Activated naive CD8-positive, alpha-beta T cell treated with anti-CD3 and anti-CD28 coated beads, Interleukin-2, amount 10 ng/mL, durations not matched to agents 7 days and 5 days (primary cell): Measurements from ENCODE around the gene KRT75. TPM values are rescaled to one million over a fixed set of nuclear protein-coding genes. Genes with fewer than 3 reads are reported as not detected.

Experiments
- ATAC-seq: fragments of 150-1000 bp; cut with Tn5 transposase; one replicate; pipeline ENCODE4 v1.10.0; 2021; ENCODE audit warnings: low read depth, moderate library complexity
- POLR2A ChIA-PET: fragments of 350-600 bp; sonication (Branson Sonifier 250); formaldehyde crosslinking; loops from one replicate; lab custom pipeline; 2021; ENCODE audit warnings: antibody characterized with exemption; lab: Charles Lee
- DNase-seq: peaks from one replicate; pipeline ENCODE4 v3.0.0; 2021
- H3K27ac Mint-ChIP-seq: one replicate; pipeline ENCODE4 v1.8.0; 2022; ENCODE audit warnings: mild to moderate bottlenecking, mixed read lengths
- H3K27me3 Mint-ChIP-seq: one replicate; pipeline ENCODE4 v1.8.0; 2022; ENCODE audit warnings: mild to moderate bottlenecking, moderate library complexity, mixed read lengths
- H3K36me3 Mint-ChIP-seq: one replicate; pipeline ENCODE4 v1.8.0; 2021; ENCODE audit warnings: mild to moderate bottlenecking, mixed read lengths
- H3K4me1 Mint-ChIP-seq: one replicate; pipeline ENCODE4 v1.8.0; 2021; ENCODE audit warnings: mixed read lengths
- H3K4me3 Mint-ChIP-seq: one replicate; pipeline ENCODE4 v1.8.0; 2022; ENCODE audit warnings: mild to moderate bottlenecking, moderate library complexity, mixed read lengths
- H3K9me3 Mint-ChIP-seq: one replicate; pipeline ENCODE4 v1.8.0; 2021; ENCODE audit warnings: mixed read lengths
- total RNA-seq, 2 experiments: library from RNA; stranded (reverse); gene quantifications; one replicate each; pipeline ENCODE4 v1.2.3, GENCODE V29; 2021

Gene KRT75
- total RNA-seq, 2 experiments from 2014 or later: not detected

DNA sequence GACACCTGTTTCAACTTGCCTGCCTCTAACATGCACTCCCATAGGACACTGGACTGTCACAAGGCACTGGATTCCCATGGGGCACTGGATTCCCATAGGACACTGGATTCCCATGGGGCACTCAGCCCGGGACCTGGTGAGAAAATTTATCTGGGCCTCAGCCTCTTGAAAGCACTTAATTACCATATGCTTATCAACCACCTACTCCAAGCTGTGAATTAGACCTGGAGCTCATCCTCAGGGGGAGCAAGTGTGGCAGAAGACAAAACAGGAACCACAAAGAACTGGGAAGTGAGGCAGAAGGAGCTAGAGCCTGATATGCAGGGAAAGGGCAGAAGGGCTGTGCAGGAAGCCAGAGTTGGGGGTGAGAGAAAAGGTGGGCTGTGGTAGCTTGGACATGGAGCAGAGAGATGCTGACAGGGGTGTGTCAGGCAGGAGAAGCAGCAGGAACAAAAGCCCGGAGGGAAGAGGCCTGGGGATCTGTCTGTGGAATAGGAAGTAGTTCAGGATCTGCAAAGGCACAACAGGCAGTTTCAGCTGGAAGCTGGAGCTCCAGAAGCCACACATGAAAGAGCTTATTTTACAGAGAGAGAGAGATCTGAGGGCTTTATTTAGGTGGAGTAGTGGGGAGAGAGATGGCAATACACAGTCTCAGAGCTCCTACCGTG lies 31.2 kb downstream of the KRT75 start:
- Mint-ChIP-seq H3K9me3 (no peaks in the 10 kb centered on the region), H3K36me3 (no peaks in the 10 kb centered on the region), H3K4me3 (no peak overlapping the region), H3K4me1 (peaks cover 2% of the 10 kb centered on the region), H3K27me3 (peaks cover 2% of the 10 kb centered on the region), H3K27ac (no peak overlapping the region)
- ATAC-seq (no peak), DNase-seq (no peak)
- POLR2A ChIA-PET: no interaction called here

- no peaks in the 10 kb centered on the region for H3K9me3 Mint-ChIP-seq
- H3K4me1 Mint-ChIP-seq: peaks cover 2% of the 10 kb centered on the region
- no peak overlapping the region for H3K4me3 Mint-ChIP-seq
- ATAC-seq: no peak
- no peak for DNase-seq
- peaks cover 7% of the 10 kb centered on the region for H3K27me3 Mint-ChIP-seq
- no peak overlapping the region for H3K27ac Mint-ChIP-seq
- POLR2A ChIA-PET: no interaction called here
- H3K36me3 Mint-ChIP-seq: no peaks in the 10 kb centered on the region
These were observed 31.8 kb downstream of the KRT75 start for GRCh38 chr12:52402377-52402776.

DNA sequence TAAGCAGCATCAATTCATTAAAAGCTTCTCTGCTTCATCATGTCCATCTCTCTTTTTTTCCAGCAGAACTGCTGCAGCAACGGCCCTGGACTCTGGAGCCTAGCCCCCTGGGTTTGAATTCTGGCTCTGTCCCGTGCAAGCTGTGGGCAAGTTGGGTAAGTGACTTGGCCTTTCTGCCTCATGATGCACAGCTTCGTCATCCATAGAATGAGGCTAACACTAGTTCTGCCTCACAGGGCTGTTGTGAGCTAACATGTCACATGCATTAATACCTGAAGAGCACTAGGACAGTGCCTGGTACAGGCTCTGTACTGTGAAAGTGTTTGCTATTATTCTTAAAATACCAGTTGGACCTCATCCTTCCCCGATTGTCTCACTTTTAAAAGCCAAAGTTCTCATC lies 32.2 kb downstream of the KRT75 start:
- ATAC-seq: no peak
- Mint-ChIP-seq H3K9me3 (no peaks in the 10 kb centered on the region), H3K27me3 (peaks cover 11% of the 10 kb centered on the region), H3K4me1 (peaks cover 2% of the 10 kb centered on the region), H3K36me3 (no peaks in the 10 kb centered on the region), H3K27ac (no peak overlapping the region), H3K4me3 (no peak overlapping the region)
- POLR2A ChIA-PET: no interaction called here
- DNase-seq: no peak

DNA sequence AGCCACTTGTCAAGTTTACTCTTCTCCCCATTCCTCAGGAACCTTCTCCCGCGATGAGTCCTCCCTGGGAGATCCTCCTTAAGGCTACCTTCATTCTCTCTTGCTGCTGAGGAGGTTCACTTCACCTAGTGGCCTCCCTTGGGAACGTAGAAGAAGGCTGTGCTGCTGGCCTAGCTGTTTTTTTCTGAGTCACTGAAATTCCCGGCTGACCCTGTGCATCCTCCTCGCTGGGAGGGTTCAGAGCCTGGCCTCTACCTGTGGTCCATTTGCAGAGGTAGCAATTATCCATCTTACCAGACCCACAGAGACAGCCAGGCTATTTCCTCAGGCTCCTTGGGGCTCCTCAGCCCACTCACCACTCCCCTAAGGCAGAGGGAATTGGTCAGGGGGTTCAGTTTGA lies 32.6 kb downstream of the KRT75 start:
- Mint-ChIP-seq H3K4me3 (no peak overlapping the region), H3K36me3 (no peaks in the 10 kb centered on the region), H3K4me1 (peaks cover 2% of the 10 kb centered on the region), H3K27me3 (peaks cover 15% of the 10 kb centered on the region), H3K9me3 (no peaks in the 10 kb centered on the region), H3K27ac (no peak overlapping the region)
- POLR2A ChIA-PET: no interaction called here
- DNase-seq (no peak), ATAC-seq (no peak)

GRCh38 chr12:52400906-52401305 lies 33.3 kb downstream of the KRT75 start:
- no peak overlapping the region for H3K4me3 Mint-ChIP-seq
- no peaks in the 10 kb centered on the region for H3K9me3 Mint-ChIP-seq
- ATAC-seq: no peak
- DNase-seq: no peak
- POLR2A ChIA-PET: no interaction called here
- no peaks in the 10 kb centered on the region for H3K36me3 Mint-ChIP-seq
- H3K4me1 Mint-ChIP-seq: peaks cover 2% of the 10 kb centered on the region
- H3K27me3 Mint-ChIP-seq: peaks cover 18% of the 10 kb centered on the region
- H3K27ac Mint-ChIP-seq: no peak overlapping the region

DNA sequence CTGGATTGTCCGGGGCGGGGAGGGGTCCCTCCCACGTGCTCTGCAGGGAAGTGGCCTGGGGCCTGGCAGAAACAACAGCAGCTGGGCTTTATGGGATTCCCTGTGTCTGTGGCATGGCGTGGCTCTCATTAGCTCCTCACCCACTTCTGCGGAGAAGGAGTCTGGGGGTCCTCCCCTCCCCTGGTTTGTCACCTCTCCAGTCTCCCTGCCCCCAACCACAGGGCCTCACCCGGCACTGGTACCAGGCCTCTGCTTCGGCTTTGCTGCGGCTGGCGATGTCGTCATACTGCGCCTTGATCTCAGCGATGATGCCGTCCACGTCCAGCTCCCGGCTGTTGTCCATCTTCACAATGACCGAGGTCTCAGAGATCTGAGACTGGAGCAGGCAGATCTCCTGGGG lies 34.4 kb downstream of the KRT75 start:
- H3K36me3 Mint-ChIP-seq: no peaks in the 10 kb centered on the region
- no peak overlapping the region for H3K27ac Mint-ChIP-seq
- H3K27me3 Mint-ChIP-seq: peaks cover 18% of the 10 kb centered on the region
- H3K4me1 Mint-ChIP-seq: peaks cover 2% of the 10 kb centered on the region
- H3K9me3 Mint-ChIP-seq: no peaks in the 10 kb centered on the region
- H3K4me3 Mint-ChIP-seq: no peak overlapping the region
- ATAC-seq (no peak), DNase-seq (no peak)
- POLR2A ChIA-PET: no interaction called here

GRCh38 chr12:52398176-52398575 lies 36.0 kb downstream of the KRT75 start:
- DNase-seq: no peak
- no peak for ATAC-seq
- peaks cover 20% of the 10 kb centered on the region for H3K27me3 Mint-ChIP-seq
- H3K9me3 Mint-ChIP-seq: no peaks in the 10 kb centered on the region
- no peak overlapping the region for H3K27ac Mint-ChIP-seq
- POLR2A ChIA-PET: no interaction called here
- H3K4me3 Mint-ChIP-seq: no peak overlapping the region
- no peaks in the 10 kb centered on the region for H3K36me3 Mint-ChIP-seq
- H3K4me1 Mint-ChIP-seq: peaks cover 2% of the 10 kb centered on the region

DNA sequence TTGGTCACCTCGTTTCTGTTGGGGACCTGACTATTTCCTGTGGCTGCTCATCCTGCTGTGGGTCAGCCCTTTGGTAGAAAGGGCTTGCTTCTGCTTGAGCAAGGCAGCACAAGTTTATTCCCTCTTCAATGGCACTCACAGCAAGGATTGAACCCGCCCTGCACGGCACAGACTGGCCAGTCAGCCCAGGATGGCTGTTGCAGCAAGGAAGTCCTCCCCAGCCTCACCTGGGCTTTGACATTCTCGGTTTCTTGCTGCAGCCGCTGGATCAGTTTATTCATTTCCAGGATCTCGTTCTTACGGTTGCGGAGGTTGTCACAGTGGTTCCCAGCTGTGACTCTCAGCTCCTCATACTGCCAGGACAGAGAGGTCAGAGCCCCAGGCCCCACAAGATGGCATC lies 37.5 kb downstream of the KRT75 start:
- H3K36me3 Mint-ChIP-seq: no peaks in the 10 kb centered on the region
- no peak overlapping the region for H3K27ac Mint-ChIP-seq
- peaks cover 19% of the 10 kb centered on the region for H3K27me3 Mint-ChIP-seq
- ATAC-seq (no peak), DNase-seq (no peak)
- peaks cover 2% of the 10 kb centered on the region for H3K4me1 Mint-ChIP-seq
- no peak overlapping the region for H3K4me3 Mint-ChIP-seq
- H3K9me3 Mint-ChIP-seq: no peaks in the 10 kb centered on the region
- POLR2A ChIA-PET: no interaction called here

DNA sequence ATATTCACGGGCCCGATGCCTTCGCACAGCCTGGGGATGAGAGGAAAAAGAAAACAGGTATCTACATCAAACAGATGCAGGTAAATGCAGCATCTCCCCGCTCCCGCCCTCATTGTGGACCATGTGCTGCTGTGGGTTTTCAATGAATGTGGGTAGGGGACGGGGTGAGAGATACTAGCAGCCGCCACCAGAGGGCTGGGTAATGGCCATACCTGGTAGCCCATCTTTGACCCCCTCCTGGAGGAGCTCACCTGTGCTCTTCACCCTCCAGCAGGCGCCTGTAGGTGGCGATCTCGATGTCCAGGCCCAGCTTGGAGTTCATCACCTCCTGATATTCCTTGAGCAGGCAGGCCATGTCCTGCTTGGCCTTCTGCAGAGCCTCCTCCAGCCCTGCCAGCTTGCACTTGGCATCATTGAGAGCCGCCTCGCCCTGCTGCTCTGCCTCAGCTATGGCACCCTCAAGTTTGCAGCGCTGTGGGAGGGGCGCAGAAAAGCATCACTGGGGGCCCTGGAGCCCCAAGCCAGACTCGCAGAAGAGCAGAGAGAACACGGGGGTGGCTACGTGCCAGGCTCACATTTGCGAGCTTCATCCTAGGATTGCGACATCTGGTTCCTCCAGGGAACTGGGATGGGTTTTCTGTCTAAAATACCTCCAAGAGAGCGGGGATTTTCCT lies 38.3 kb downstream of the KRT75 start:
- Mint-ChIP-seq H3K4me1 (peaks cover 2% of the 10 kb centered on the region), H3K4me3 (no peak overlapping the region), H3K27ac (no peak overlapping the region), H3K36me3 (no peaks in the 10 kb centered on the region), H3K27me3 (peaks cover 18% of the 10 kb centered on the region), H3K9me3 (no peaks in the 10 kb centered on the region)
- DNase-seq: no peak
- ATAC-seq: no peak
- POLR2A ChIA-PET: no interaction called here

- Mint-ChIP-seq H3K9me3 (no peaks in the 10 kb centered on the region), H3K4me3 (no peak overlapping the region), H3K27ac (no peak overlapping the region), H3K27me3 (peaks cover 18% of the 10 kb centered on the region), H3K36me3 (no peaks in the 10 kb centered on the region), H3K4me1 (peaks cover 2% of the 10 kb centered on the region)
- POLR2A ChIA-PET: no interaction called here
- no peak for ATAC-seq
- no peak for DNase-seq
These were observed 39.2 kb downstream of the KRT75 start for GRCh38 chr12:52394836-52395405.

- no peaks in the 10 kb centered on the region for H3K36me3 Mint-ChIP-seq
- no peaks in the 10 kb centered on the region for H3K4me1 Mint-ChIP-seq
These were observed 41.6 kb downstream of the KRT75 start for GRCh38 chr12:52392465-52393007.

GRCh38 chr12:52391618-52392002 lies 42.6 kb downstream of the KRT75 start:
- POLR2A ChIA-PET: no interaction called here
- ATAC-seq (no peak), DNase-seq (no peak)
- Mint-ChIP-seq H3K4me3 (no peak overlapping the region), H3K27me3 (peaks cover 13% of the 10 kb centered on the region), H3K4me1 (no peaks in the 10 kb centered on the region), H3K9me3 (no peaks in the 10 kb centered on the region), H3K27ac (no peak overlapping the region), H3K36me3 (no peaks in the 10 kb centered on the region)

More at GRCh38 chr12:52392465-52393007, 41.6 kb downstream of the KRT75 start:
- Mint-ChIP-seq H3K9me3 (no peaks in the 10 kb centered on the region), H3K4me3 (no peak overlapping the region), H3K27ac (peak overlapping the region; percentile 36), H3K27me3 (peaks cover 21% of the 10 kb centered on the region)
- DNase-seq: no peak
- POLR2A ChIA-PET: no interaction called here
- no peak for ATAC-seq

- Mint-ChIP-seq H3K4me3 (no peak overlapping the region), H3K27ac (no peak overlapping the region), H3K9me3 (no peaks in the 10 kb centered on the region), H3K36me3 (no peaks in the 10 kb centered on the region), H3K4me1 (no peaks in the 10 kb centered on the region), H3K27me3 (peaks cover 9% of the 10 kb centered on the region)
- ATAC-seq (no peak), DNase-seq (no peak)
- POLR2A ChIA-PET: no interaction called here
These were observed 43.2 kb downstream of the KRT75 start for GRCh38 chr12:52390739-52391617.
